Neutrophil (primary cell): ENCODE data around the gene RELB.

Experiments used
- H3K27ac ChIP-seq: fragments of 200-600 bp; sonication (generic); 2 replicates; pipeline ENCODE4 v1.5.1; 2016; ENCODE audit warnings: mild to moderate bottlenecking, moderate library complexity
- H3K27me3 ChIP-seq: fragments of 200-600 bp; sonication (generic); 2 replicates; pipeline ENCODE4 v1.6.0; 2016; ENCODE audit warnings: mild to moderate bottlenecking
- H3K36me3 ChIP-seq: fragments of 200-600 bp; sonication (generic); 2 replicates; pipeline ENCODE4 v1.5.1; 2017
- H3K4me1 ChIP-seq, 2 experiments: fragments of 200-600 bp in 1 of 2; sonication (generic) in 1 of 2; 1 replicate in 1 of 2; 2 replicates in 1 of 2; pipeline versions ENCODE4 v1.5.1 to v1.6.1; 2013 to 2016; ENCODE audit warnings: low read depth in 1 of 2, low read length in 1 of 2, mild to moderate bottlenecking in 1 of 2, moderate library complexity in 1 of 2; ENCODE audit not compliant: control insufficient read depth in 1 of 2, insufficient read depth in 1 of 2
- H3K4me3 ChIP-seq, 2 experiments: fragments of 200-600 bp in 1 of 2; sonication (generic) in 1 of 2; 1 replicate in 1 of 2; 2 replicates in 1 of 2; pipeline ENCODE4 v1.5.1; 2013 to 2016; ENCODE audit warnings: low read depth in 1 of 2, low read length in 1 of 2, mild to moderate bottlenecking in 1 of 2, moderate library complexity in 1 of 2
- H3K9me3 ChIP-seq: fragments of 200-600 bp; sonication (generic); 2 replicates; pipeline ENCODE4 v1.5.1; 2016
- CTCF ChIP-seq: fragments of 200-600 bp; sonication (generic); IDR thresholded peaks from 2 replicates; pipeline ENCODE4 v1.5.1; 2016; ENCODE audit warnings: antibody characterized with exemption

The RELB gene

GRCh38 chr19:44975444-44975843 lies 25.8 kb upstream of the RELB start:
- H3K9me3 ChIP-seq, result no peaks in the 10 kb centered on the region
- H3K4me3 ChIP-seq, result no peak overlapping the region
- H3K27me3 ChIP-seq, result no peaks in the 10 kb centered on the region
- no peak for TF ChIP-seq CTCF
- no peaks in the 10 kb centered on the region for H3K4me1 ChIP-seq
- peaks cover 73% of the 10 kb centered on the region for H3K36me3 ChIP-seq
- H3K27ac ChIP-seq, result no peak overlapping the region

GRCh38 chr19:44984005-44984404 lies 17.3 kb upstream of the RELB start:
- Histone ChIP-seq H3K9me3 (no peaks in the 10 kb centered on the region), H3K27me3 (no peaks in the 10 kb centered on the region), H3K36me3 (peaks cover 86% of the 10 kb centered on the region), H3K4me3 (no peak overlapping the region), H3K27ac (no peak overlapping the region), H3K4me1 (peaks cover 0 to 5% of the 10 kb centered on the region in 2 experiments)
- TF ChIP-seq CTCF, result no peak

GRCh38 chr19:44985445-44985844 lies 15.8 kb upstream of the RELB start:
- no peak overlapping the region for H3K4me3 ChIP-seq
- TF ChIP-seq CTCF, result no peak
- H3K4me1 ChIP-seq, result peaks cover 0 to 5% of the 10 kb centered on the region in 2 experiments
- H3K36me3 ChIP-seq, result peaks cover 88% of the 10 kb centered on the region
- H3K27me3 ChIP-seq, result no peaks in the 10 kb centered on the region
- H3K9me3 ChIP-seq, result no peaks in the 10 kb centered on the region
- H3K27ac ChIP-seq, result no peak overlapping the region

- H3K27ac ChIP-seq, result peak overlapping the region; percentile 27
- peaks cover 91% of the 10 kb centered on the region for H3K36me3 ChIP-seq
- no peaks in the 10 kb centered on the region for H3K27me3 ChIP-seq
- H3K9me3 ChIP-seq, result no peaks in the 10 kb centered on the region
- no peak for TF ChIP-seq CTCF
- peaks cover 0 to 5% of the 10 kb centered on the region in 2 experiments for H3K4me1 ChIP-seq
- H3K4me3 ChIP-seq, result no peak overlapping the region
These were observed 14.9 kb upstream of the RELB start for GRCh38 chr19:44986389-44986788.

- Histone ChIP-seq H3K36me3 (peaks cover 91% of the 10 kb centered on the region), H3K9me3 (no peaks in the 10 kb centered on the region), H3K4me1 (peaks cover 0 to 5% of the 10 kb centered on the region in 2 experiments), H3K27ac (peak overlapping the region; percentile 27), H3K27me3 (no peaks in the 10 kb centered on the region), H3K4me3 (no peak overlapping the region)
- TF ChIP-seq CTCF, result no peak
These were observed 14.1 kb upstream of the RELB start for GRCh38 chr19:44987148-44987675.

GRCh38 chr19:44988273-44988672 lies 13.0 kb upstream of the RELB start:
- H3K4me1 ChIP-seq, result peaks cover 0 to 5% of the 10 kb centered on the region in 2 experiments
- peaks cover 93% of the 10 kb centered on the region for H3K36me3 ChIP-seq
- no peak overlapping the region for H3K4me3 ChIP-seq
- H3K27me3 ChIP-seq, result no peaks in the 10 kb centered on the region
- no peaks in the 10 kb centered on the region for H3K9me3 ChIP-seq
- TF ChIP-seq CTCF, result no peak
- no peak overlapping the region for H3K27ac ChIP-seq
